Activated CD8-positive, alpha-beta T cell treated with anti-CD3 and anti-CD28 coated beads for 36 hours (primary cell): ENCODE measurements around the gene CDC37. TPM values are rescaled to one million over a fixed set of nuclear protein-coding genes. Genes with fewer than 3 reads are reported as not detected.
"Not testable (repeated sequence)": the region's sequence is repeated elsewhere in the genome, so short reads cannot be mapped to it uniquely, and the experiment has no call there.

Experiments
- ATAC-seq: fragments of 200-7000 bp; cut with Tn5 transposase; one replicate; pipeline ENCODE4 v1.10.0; 2021; ENCODE audit warnings: mild to moderate bottlenecking, moderate library complexity
- CTCF ChIA-PET: fragments of 350-600 bp; sonication (Branson Sonifier 250); formaldehyde crosslinking; loops from one replicate; lab custom pipeline; 2021; ENCODE audit warnings: antibody characterized with exemption; lab: Charles Lee
- POLR2A ChIA-PET: fragments of 350-600 bp; sonication (Branson Sonifier 250); formaldehyde crosslinking; loops from one replicate; lab custom pipeline; 2021; ENCODE audit warnings: antibody characterized with exemption; lab: Charles Lee
- DNase-seq: peaks from one replicate; pipeline ENCODE4 v3.0.0-alpha.2; 2020
- H3K27ac Mint-ChIP-seq: one replicate; pipeline ENCODE4 v1.8.0; 2021; ENCODE audit warnings: mild to moderate bottlenecking, mixed read lengths
- H3K27me3 Mint-ChIP-seq: one replicate; pipeline ENCODE4 v1.8.0; 2021; ENCODE audit warnings: mixed read lengths
- H3K36me3 Mint-ChIP-seq: one replicate; pipeline ENCODE4 v1.8.0; 2021; ENCODE audit warnings: low read depth, mixed read lengths
- H3K4me1 Mint-ChIP-seq: one replicate; pipeline ENCODE4 v1.8.0; 2021; ENCODE audit warnings: low read depth, mixed read lengths
- H3K4me3 Mint-ChIP-seq: one replicate; pipeline ENCODE4 v1.8.0; 2021; ENCODE audit warnings: mild to moderate bottlenecking, moderate library complexity, mixed read lengths
- H3K9me3 Mint-ChIP-seq: one replicate; pipeline ENCODE4 v1.8.0; 2021; ENCODE audit warnings: mixed read lengths
- intact Hi-C: fragments of 100-400 bp; cut with micrococcal nuclease; formaldehyde crosslinking; loops from one replicate; pipeline ENCODE4 v1.10.0; 2022
- total RNA-seq, 2 experiments: library from RNA; stranded (reverse); gene quantifications; one replicate each; pipeline ENCODE4 v1.2.3, GENCODE V29; 2021
- TF ChIP-seq, protein P1 (sequence below): fragments of 200-600 bp; IDR thresholded peaks from one replicate; pipeline ENCODE4 v1.8.0; 2022; ENCODE audit warnings: antibody characterized with exemption, mild to moderate bottlenecking

The CDC37 gene
- total RNA-seq, 2 experiments from 2014 or later: 236 to 238 TPM

DNA sequence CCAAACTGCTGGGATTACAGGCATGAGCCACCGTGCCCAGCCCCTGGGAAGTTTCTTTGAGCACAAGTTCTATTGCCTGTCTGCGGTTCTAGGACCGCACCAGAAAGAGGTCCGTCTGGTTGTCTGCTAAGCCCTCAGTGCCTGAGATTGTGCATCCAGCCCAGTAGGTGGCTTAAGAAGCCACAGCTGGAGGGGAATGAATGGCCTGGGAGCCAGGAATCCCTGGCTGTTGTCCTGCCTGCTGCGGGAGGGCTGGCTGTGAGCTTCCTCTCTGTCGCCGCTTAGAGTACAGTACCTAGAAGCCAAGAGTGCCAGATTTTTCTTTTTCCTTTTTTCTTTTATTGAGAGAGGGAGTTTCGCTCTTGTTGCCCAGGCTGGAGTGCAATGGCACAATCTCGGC is 18.8 kb downstream of the CDC37 start:
- ChIA-PET CTCF (interaction anchor here (7.9 to 17.3 kb wide), 2 partner anchors 116 to 125 kb away, joined by 168 to 286 read pairs; partner anchors contain the start of gene ICAM1), POLR2A (no interaction called here)
- no peak for ATAC-seq
- H3K9me3 Mint-ChIP-seq: no peaks in the 10 kb centered on the region
- intact Hi-C loops: loop anchor here (10.0 kb wide), 2 partner anchors 50 to 450 kb away; partner anchors contain the start of genes ICAM3, OLFM2 and RAVER1
- DNase-seq: no peak
- no peak overlapping the region for H3K27ac Mint-ChIP-seq
- H3K4me1 Mint-ChIP-seq: peaks cover 20% of the 10 kb centered on the region
- no peaks in the 10 kb centered on the region for H3K27me3 Mint-ChIP-seq
- TF ChIP-seq, protein P1, sequence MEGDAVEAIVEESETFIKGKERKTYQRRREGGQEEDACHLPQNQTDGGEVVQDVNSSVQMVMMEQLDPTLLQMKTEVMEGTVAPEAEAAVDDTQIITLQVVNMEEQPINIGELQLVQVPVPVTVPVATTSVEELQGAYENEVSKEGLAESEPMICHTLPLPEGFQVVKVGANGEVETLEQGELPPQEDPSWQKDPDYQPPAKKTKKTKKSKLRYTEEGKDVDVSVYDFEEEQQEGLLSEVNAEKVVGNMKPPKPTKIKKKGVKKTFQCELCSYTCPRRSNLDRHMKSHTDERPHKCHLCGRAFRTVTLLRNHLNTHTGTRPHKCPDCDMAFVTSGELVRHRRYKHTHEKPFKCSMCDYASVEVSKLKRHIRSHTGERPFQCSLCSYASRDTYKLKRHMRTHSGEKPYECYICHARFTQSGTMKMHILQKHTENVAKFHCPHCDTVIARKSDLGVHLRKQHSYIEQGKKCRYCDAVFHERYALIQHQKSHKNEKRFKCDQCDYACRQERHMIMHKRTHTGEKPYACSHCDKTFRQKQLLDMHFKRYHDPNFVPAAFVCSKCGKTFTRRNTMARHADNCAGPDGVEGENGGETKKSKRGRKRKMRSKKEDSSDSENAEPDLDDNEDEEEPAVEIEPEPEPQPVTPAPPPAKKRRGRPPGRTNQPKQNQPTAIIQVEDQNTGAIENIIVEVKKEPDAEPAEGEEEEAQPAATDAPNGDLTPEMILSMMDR: no peak
- H3K36me3 Mint-ChIP-seq: peaks cover 3% of the 10 kb centered on the region
- H3K4me3 Mint-ChIP-seq: no peak overlapping the region

DNA sequence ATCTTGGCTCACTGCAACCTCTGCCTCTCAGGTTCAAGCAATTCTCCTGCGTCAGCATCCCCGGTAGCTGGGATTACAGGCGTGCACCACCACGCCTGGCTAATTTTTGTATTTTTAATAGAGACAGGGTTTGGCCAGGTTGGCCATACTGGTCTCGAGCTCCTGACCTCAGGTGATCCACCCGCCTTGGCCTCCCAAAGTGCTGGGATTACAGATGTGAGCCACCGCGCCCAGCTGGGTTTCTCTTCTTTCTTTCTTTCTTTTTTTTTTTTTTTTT is 20.2 kb downstream of the CDC37 start:
- intact Hi-C loops: loop anchor here (10.0 kb wide), 2 partner anchors 48 to 448 kb away; partner anchors contain the start of genes ICAM3, OLFM2 and RAVER1
- not testable (repeated sequence) for H3K27me3 Mint-ChIP-seq, H3K9me3 Mint-ChIP-seq, H3K27ac Mint-ChIP-seq, ATAC-seq, DNase-seq, H3K4me3 Mint-ChIP-seq
- Mint-ChIP-seq H3K4me1 (peaks cover 23% of the 10 kb centered on the region), H3K36me3 (peaks cover 12% of the 10 kb centered on the region)
- ChIA-PET POLR2A (interaction anchor here (0.8 to 1.9 kb wide), 5 partner anchors 20 to 123 kb away, joined by 3 to 9 read pairs (median 3); partner anchors contain the start of genes CDC37 and ICAM1), CTCF (interaction anchor here (3.6 to 17.3 kb wide), 3 partner anchors 8 to 124 kb away, joined by 17 to 286 read pairs (median 168); partner anchors contain the start of gene ICAM1)

DNA sequence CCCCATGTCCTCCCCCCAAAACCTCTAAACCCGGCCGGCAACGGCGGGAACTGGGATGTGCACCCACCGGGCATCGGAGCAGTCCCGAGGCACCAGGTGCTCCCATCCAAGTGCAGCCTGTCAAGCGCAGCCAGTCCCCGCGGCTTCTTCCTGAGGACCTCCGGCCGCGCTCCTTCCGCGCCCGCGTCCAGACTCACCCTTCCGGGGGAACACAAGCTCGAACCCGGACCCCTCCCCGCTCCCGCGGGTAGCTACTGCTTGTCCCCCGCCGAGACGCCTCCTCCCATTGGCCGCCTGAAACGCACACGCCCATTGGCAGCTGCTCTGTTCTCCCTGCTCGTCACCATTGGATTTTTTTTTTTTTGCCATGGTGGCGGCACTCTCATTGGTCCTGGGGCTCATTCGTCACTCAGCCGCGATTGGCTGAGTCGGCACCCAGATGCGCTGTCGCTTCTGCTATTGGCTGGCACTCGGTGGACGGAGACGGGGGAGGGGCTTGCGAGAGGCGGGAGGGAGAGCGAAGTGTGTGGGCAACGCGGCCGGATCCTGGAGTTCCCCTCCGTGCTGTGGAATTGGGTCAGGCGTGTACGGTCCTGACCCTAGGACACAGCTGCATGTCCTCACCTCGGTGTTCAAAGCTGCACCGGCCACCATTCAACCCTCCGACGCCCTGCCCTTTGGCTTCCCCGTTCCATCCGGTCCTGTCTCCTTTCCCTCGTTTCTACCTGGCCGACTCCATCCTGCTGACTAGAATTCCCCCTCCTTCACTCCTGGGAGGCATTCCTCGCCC is 22.8 kb downstream of the CDC37 start, which contains the start of gene TYK2:
Gene TYK2, minus strand, starts transcription at position 260 of the 790 bp plus-strand sequence. CDS start 2,166 bp downstream, outside the sequence.
- peaks cover 18% of the 10 kb centered on the region for H3K36me3 Mint-ChIP-seq
- intact Hi-C loops: loop anchor here (10.0 kb wide), 2 partner anchors 46 to 446 kb away; partner anchors contain the start of genes ICAM3, OLFM2 and RAVER1
- no peaks in the 10 kb centered on the region for H3K27me3 Mint-ChIP-seq
- H3K4me3 Mint-ChIP-seq: peak within 1 kb of the TSS; percentile 94
- TF ChIP-seq, protein P1: no peak
- POLR2A ChIA-PET: interaction anchor here (0.6 to 3.4 kb wide), 22 partner anchors 7 to 274 kb away, joined by 3 to 13 read pairs (median 4); partner anchors contain the start of genes ICAM1, ICAM4, ICAM5 and PPAN
- H3K27ac Mint-ChIP-seq: peak within 1 kb of the TSS; percentile 96
- peak; percentile 98 for DNase-seq
- CTCF ChIA-PET: interaction anchor here (0.6 to 17.3 kb wide), 8 partner anchors 9 to 353 kb away, joined by 3 to 286 read pairs (median 12); partner anchors contain the start of gene ICAM1
- H3K9me3 Mint-ChIP-seq: no peaks in the 10 kb centered on the region
- ATAC-seq: peak; percentile 98
- peaks cover 21% of the 10 kb centered on the region for H3K4me1 Mint-ChIP-seq

DNA sequence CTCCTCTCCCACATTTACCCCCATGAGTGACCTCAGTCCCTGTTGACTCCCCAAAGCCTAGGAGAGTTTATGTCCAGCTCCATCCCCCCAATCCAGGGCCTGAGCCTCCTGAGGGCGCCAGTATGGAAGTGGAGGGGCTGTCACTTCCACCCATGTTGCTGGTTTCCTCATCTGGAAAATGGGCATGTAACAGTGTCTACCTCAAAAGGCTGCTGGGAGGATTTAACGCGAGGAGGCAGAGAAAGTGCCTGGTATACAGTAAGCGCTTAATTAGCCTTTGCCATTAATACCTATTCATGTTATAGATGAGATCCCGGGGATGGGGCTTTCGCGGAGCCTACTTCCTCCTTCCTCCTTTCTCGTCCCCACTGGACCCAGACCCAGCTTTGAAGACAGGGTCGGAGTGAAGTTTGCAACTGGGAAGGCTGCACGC is 23.4 kb downstream of the CDC37 start:
- no peaks in the 10 kb centered on the region for H3K27me3 Mint-ChIP-seq
- ATAC-seq (peak; percentile 1), DNase-seq (peak; percentile 26)
- H3K4me3 Mint-ChIP-seq: peak overlapping the region; percentile 94
- H3K27ac Mint-ChIP-seq: peak overlapping the region; percentile 96
- POLR2A ChIA-PET: interaction anchor here (0.8 to 3.4 kb wide), 16 partner anchors 8 to 122 kb away, joined by 3 to 13 read pairs (median 4); partner anchors contain the start of genes ICAM1, ICAM4, ICAM5 and RAVER1
- TF ChIP-seq, protein P1: no peak
- H3K36me3 Mint-ChIP-seq: peaks cover 21% of the 10 kb centered on the region
- peaks cover 23% of the 10 kb centered on the region for H3K4me1 Mint-ChIP-seq
- no peaks in the 10 kb centered on the region for H3K9me3 Mint-ChIP-seq
- CTCF ChIA-PET: interaction anchor here (0.6 to 17.3 kb wide), 8 partner anchors 9 to 352 kb away, joined by 3 to 286 read pairs (median 12); partner anchors contain the start of gene ICAM1
- intact Hi-C loops: loop anchor here (10.0 kb wide), 2 partner anchors 45 to 445 kb away; partner anchors contain the start of genes ICAM3, OLFM2 and RAVER1

DNA sequence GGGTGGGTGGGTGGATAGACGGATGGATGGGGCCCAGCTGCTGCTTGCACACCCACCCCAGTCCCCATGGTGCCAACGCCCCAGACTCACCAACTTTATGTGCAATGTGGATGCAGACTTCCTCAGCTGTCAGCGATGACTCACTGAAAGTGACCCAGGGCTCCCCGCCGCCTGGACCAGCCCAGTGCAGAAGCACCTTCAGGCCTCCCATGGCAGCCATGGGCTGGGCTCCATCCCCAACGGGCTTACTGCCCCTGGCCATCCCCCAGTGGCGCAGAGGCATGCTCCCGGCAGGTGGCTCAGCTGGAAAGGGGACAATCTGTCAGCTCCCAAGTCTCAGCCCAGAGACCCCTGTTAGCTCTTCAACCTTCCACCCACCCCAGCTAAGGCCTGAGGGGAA is 25.2 kb downstream of the CDC37 start:
- no peak overlapping the region for H3K27ac Mint-ChIP-seq
- intact Hi-C loops: no loop called here
- H3K4me1 Mint-ChIP-seq: peaks cover 24% of the 10 kb centered on the region
- H3K27me3 Mint-ChIP-seq: no peaks in the 10 kb centered on the region
- no peak for DNase-seq
- no peaks in the 10 kb centered on the region for H3K9me3 Mint-ChIP-seq
- TF ChIP-seq, protein P1: no peak
- POLR2A ChIA-PET: interaction anchor here (0.5 to 0.9 kb wide), 2 partner anchors 11 to 41 kb away, joined by 3 read pairs; no protein-coding TSS in a partner anchor
- H3K4me3 Mint-ChIP-seq: no peak overlapping the region
- no peak for ATAC-seq
- CTCF ChIA-PET: interaction anchor here (17.3 kb wide), 1 partner anchor 110 kb away, joined by 286 read pairs; the partner anchor contains the start of gene ICAM1
- H3K36me3 Mint-ChIP-seq: peaks cover 26% of the 10 kb centered on the region

DNA sequence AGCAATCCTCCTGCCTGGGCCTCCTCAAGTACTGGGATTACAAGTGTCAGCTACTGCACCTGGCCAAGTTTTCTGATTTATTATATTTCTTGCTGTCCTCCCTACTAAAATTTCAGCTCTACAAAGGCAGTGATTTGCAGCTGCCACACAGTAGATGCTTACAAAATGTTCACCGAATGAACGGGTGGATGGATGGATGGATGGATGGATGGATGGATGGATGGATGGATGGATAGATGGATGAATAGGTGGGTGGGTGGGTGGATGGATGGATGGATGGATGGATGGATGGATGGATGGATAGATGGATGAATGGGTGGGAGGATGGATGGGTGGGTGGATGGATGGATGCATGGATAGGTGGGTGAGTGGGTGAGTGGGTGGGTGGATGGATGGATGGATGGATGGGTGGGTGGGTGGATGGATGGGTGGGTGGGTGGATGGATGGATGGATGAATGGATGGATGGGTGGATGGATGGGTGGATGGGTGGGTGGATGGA is 26.2 kb downstream of the CDC37 start:
- H3K4me3 Mint-ChIP-seq, CTCF ChIA-PET, DNase-seq, H3K27me3 Mint-ChIP-seq, intact Hi-C loops, POLR2A ChIA-PET, H3K27ac Mint-ChIP-seq, ATAC-seq, H3K9me3 Mint-ChIP-seq: not testable (repeated sequence)
- Mint-ChIP-seq H3K4me1 (peaks cover 24% of the 10 kb centered on the region), H3K36me3 (peaks cover 28% of the 10 kb centered on the region)
